Ishikawa (cell line): ENCODE measurements around the gene HOXB8.

Experiments
- CEBPB ChIP-seq: IDR thresholded peaks from 2 replicates; pipeline ENCODE4 v1.6.1; 2012
- EGR1 ChIP-seq: IDR thresholded peaks from 2 replicates; pipeline ENCODE4 v1.6.1; 2012
- EP300 ChIP-seq: IDR thresholded peaks from 2 replicates; pipeline ENCODE4 v1.6.1; 2012; ENCODE audit warnings: borderline replicate concordance
- RAD21 ChIP-seq: IDR thresholded peaks from 2 replicates; pipeline ENCODE4 v1.6.1; 2012; ENCODE audit warnings: low read depth

DNA sequence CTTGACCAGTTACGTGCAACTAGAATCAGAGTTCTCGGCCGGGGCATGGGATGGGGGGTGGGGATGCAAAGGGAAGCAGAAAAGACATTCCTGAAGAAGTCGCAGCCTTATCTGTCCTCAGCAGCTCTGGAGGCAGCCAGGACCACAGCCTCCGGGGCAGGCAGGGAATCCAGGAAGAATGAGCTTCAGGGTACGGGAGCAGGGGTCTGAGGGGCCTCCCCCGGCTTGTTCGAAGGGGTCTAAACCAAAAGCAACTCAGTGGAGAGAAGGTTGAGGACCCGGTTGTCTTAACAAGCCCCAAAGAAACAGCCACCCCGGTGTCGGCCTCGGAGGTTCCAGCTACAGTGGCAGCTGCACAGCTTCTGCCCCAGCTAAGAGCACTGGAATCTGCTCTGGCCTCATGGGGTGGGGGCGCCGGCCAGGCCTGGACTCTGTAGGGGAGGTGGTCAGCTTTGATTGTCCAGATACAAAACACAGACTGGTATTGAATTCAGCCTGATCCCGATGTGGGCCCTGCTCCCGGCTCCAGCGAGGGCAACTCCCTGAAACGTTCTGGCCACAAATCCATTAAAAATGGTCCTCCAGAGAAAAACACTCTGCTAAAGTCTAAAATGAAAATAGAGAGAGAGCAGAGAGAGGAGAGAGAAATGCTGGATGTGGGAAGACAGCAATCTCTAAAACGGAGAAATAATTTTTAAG lies 44.6 kb downstream of the HOXB8 start:
- no peak for TF ChIP-seq CEBPB
- TF ChIP-seq EP300 = no peak
- no peak for TF ChIP-seq RAD21
- TF ChIP-seq EGR1 = no peak
